Caco-2 (cell line): ENCODE measurements around the gene ZNF217. TPM values are rescaled to one million over a fixed set of nuclear protein-coding genes. Genes with fewer than 3 reads are reported as not detected.
"Not testable (repeated sequence)": the region's sequence is repeated elsewhere in the genome, so short reads cannot be mapped to it uniquely, and the experiment has no call there.

Source experiments
- BruUV-seq: library from RNA; stranded (reverse); fragments of 400-500 nt; replicated peaks from 2 replicates; lab custom pipeline; 2021; lab: Mats Ljungman, UMichigan
- CTCF ChIA-PET: fragments of 300-600 bp; sonication (Branson Sonifier 250); formaldehyde crosslinking; loops from one replicate; lab custom pipeline; 2022; ENCODE audit warnings: antibody characterized with exemption; lab: Charles Lee
- POLR2A ChIA-PET: fragments of 300-600 bp; sonication (Branson Sonifier 250); formaldehyde crosslinking; loops from one replicate; lab custom pipeline; 2022; ENCODE audit warnings: antibody characterized with exemption; lab: Charles Lee
- DNase-seq, 2 experiments: peaks; one replicate each; pipeline versions ENCODE4 v3.0.0 to v3.0.0-alpha.2; 2020 to 2022
- H3K27me3 ChIP-seq: replicated peaks from 2 replicates; pipeline ENCODE4 v1.6.0; 2011; ENCODE audit warnings: low read length; ENCODE audit not compliant: control insufficient read depth, insufficient read depth
- H3K36me3 ChIP-seq: 2 replicates; pipeline ENCODE4 v1.5.1; 2011; ENCODE audit warnings: low read length; ENCODE audit not compliant: control insufficient read depth, insufficient read depth
- H3K4me1 ChIP-seq: fragments of 250-450 bp; sonication (Bioruptor Pico); 2 replicates; pipeline ENCODE4 v1.5.1; 2020; ENCODE audit warnings: mild to moderate bottlenecking
- H3K4me3 ChIP-seq: 2 replicates; pipeline ENCODE4 v1.5.1; 2011; ENCODE audit warnings: low read depth, mild to moderate bottlenecking, control low read depth, low read length
- H3K9me3 ChIP-seq: fragments of 250-450 bp; sonication (Bioruptor Pico); 2 replicates; pipeline ENCODE4 v1.5.1; 2020; ENCODE audit warnings: mild to moderate bottlenecking, moderate library complexity
- H3K27ac Mint-ChIP-seq: one replicate; pipeline ENCODE4 v1.8.0; 2022; ENCODE audit warnings: mixed read lengths; ENCODE audit not compliant: unreplicated experiment
- H3K27me3 Mint-ChIP-seq: one replicate; pipeline ENCODE4 v1.8.0; 2022; ENCODE audit warnings: mixed read lengths; ENCODE audit not compliant: insufficient read depth, unreplicated experiment
- H3K36me3 Mint-ChIP-seq: one replicate; pipeline ENCODE4 v1.8.0; 2022; ENCODE audit warnings: mild to moderate bottlenecking, mixed read lengths; ENCODE audit not compliant: insufficient read depth, unreplicated experiment
- H3K4me1 Mint-ChIP-seq: one replicate; pipeline ENCODE4 v1.8.0; 2022; ENCODE audit warnings: low read depth, mixed read lengths; ENCODE audit not compliant: unreplicated experiment
- H3K4me3 Mint-ChIP-seq: one replicate; pipeline ENCODE4 v1.8.0; 2022; ENCODE audit warnings: mild to moderate bottlenecking, moderate library complexity, mixed read lengths; ENCODE audit not compliant: unreplicated experiment
- H3K9me3 Mint-ChIP-seq: one replicate; pipeline ENCODE4 v1.8.0; 2022; ENCODE audit warnings: mixed read lengths; ENCODE audit not compliant: unreplicated experiment
- CTCF ChIP-seq, 2 experiments: fragments of 200-600 bp in 1 of 2; IDR thresholded peaks; 1 replicate in 1 of 2; 2 replicates in 1 of 2; pipeline versions ENCODE4 v1.5.1 to v1.8.0; 2011 to 2022; ENCODE audit warnings: antibody characterized with exemption in 1 of 2, control low read depth in 1 of 2, inconsistent platforms in 1 of 2, low read depth in 1 of 2, low read length in 1 of 2, mild to moderate bottlenecking in 1 of 2, moderate library complexity in 1 of 2; ENCODE audit not compliant: insufficient read depth in 1 of 2, severe bottlenecking in 1 of 2, unreplicated experiment in 1 of 2
- intact Hi-C: fragments of 100-400 bp; cut with micrococcal nuclease; formaldehyde crosslinking; loops from one replicate; pipeline ENCODE4 v1.10.0; 2022; ENCODE audit not compliant: unreplicated experiment
- total RNA-seq: library from RNA; stranded (reverse); gene quantifications from 2 replicates; pipeline ENCODE4 v1.2.3, GENCODE V29; 2022

ZNF217 gene
- total RNA-seq, 1 experiment from 2014 or later, result 65.5 TPM

DNA sequence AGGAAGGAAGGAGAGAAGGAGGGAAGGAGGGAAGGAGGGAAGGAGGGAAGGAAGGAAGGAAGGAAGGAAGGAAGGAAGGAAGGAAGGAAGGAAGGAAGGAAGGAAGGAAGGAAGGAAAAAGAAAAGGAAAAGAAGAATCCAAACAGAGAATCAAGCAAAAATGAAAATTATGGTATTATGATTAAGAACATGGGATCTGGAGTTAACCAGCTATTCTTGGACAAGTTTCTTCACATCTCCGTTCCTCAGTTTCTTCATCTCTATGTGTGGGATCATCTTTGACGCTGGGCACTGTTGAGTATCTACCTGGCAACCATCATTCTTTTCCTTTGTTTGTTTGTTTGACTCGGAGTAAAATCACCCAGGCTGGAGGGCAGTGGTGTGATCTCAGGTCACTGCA, 71.6 kb downstream of the ZNF217 start:
- Histone ChIP-seq H3K27me3 (no peaks in the 10 kb centered on the region), H3K4me1 (peaks cover 3% of the 10 kb centered on the region; the same call in 1 of the 2 replicates), H3K9me3 (no peaks in the 10 kb centered on the region), H3K4me3 (no peak overlapping the region), H3K36me3 (no peaks in the 10 kb centered on the region)
- ChIA-PET CTCF (no interaction called here), POLR2A (no interaction called here)
- BruUV-seq, result no TSS peak
- peaks cover 17% of the 10 kb centered on the region for H3K4me1 Mint-ChIP-seq
- no peaks in the 10 kb centered on the region for H3K36me3 Mint-ChIP-seq
- intact Hi-C loops, result no loop called here
- no peak overlapping the region for H3K27ac Mint-ChIP-seq
- H3K4me3 Mint-ChIP-seq, result no peak overlapping the region
- no peak for TF ChIP-seq CTCF (IDR thresholded peaks at IDR 0.05; ENCODE audit: insufficient read depth in 1 of 2, low read depth in 1 of 2, low read length in 1 of 2, severe bottlenecking in 1 of 2, unreplicated experiment in 1 of 2)
- H3K27me3 Mint-ChIP-seq, result no peaks in the 10 kb centered on the region
- DNase-seq, result no peak
- H3K9me3 Mint-ChIP-seq, result peaks cover 7% of the 10 kb centered on the region

- H3K4me3 ChIP-seq, H3K27me3 ChIP-seq, H3K9me3 Mint-ChIP-seq, H3K27me3 Mint-ChIP-seq, POLR2A ChIA-PET, H3K36me3 ChIP-seq, H3K27ac Mint-ChIP-seq, H3K36me3 Mint-ChIP-seq, H3K4me1 ChIP-seq, BruUV-seq, H3K9me3 ChIP-seq, H3K4me3 Mint-ChIP-seq, intact Hi-C loops, CTCF ChIA-PET: not testable (repeated sequence)
- peak in 1 of 2 experiments; percentile 9 for DNase-seq
- H3K4me1 Mint-ChIP-seq, result peaks cover 21% of the 10 kb centered on the region
Observed at GRCh38 chr20:53521421-53521820, 72.2 kb downstream of the ZNF217 start.

DNA sequence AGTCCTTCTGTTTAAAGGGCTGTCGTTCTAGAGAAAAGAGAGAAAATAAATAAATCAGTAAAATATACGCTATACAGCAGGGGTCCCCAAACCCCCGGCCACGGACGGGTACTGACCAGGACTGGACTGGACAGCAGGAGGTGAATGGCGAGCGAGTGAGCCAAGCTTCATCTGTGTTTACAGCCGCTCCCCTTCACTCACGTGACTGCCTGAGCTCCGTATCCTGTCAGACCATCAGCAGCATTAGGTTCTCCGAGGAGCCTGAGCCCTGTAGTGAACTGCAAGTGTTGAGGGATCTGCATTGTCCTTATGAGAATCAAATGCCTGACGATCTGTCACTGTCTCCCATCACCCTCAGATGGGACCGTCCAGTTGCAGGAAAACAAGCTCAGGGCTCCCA, 76.5 kb downstream of the ZNF217 start:
- H3K4me3 Mint-ChIP-seq, result peak overlapping the region; percentile 27

More for the DNA sequence above, 76.5 kb downstream of the ZNF217 start:
- Histone ChIP-seq H3K4me3 (no peak overlapping the region), H3K4me1 (peaks cover 39% of the 10 kb centered on the region), H3K27me3 (no peaks in the 10 kb centered on the region), H3K36me3 (no peaks in the 10 kb centered on the region), H3K9me3 (no peaks in the 10 kb centered on the region)
- intact Hi-C loops, result loop anchor here (10.0 kb wide), 1 partner anchor 248 kb away; no protein-coding TSS in a partner anchor
- CTCF ChIA-PET, result interaction anchor here (0.6 to 1.2 kb wide), 4 partner anchors 11 to 104 kb away, joined by 3 to 6 read pairs (median 4); no protein-coding TSS in a partner anchor
- Mint-ChIP-seq H3K36me3 (peaks cover 15% of the 10 kb centered on the region), H3K27me3 (no peaks in the 10 kb centered on the region), H3K9me3 (peaks cover 7% of the 10 kb centered on the region), H3K4me1 (peaks cover 43% of the 10 kb centered on the region), H3K27ac (peak overlapping the region; percentile 85)
- peak in 1 of 2 experiments; percentile 51 for DNase-seq
- POLR2A ChIA-PET, result no interaction called here
- no peak for TF ChIP-seq CTCF (IDR thresholded peaks at IDR 0.05; ENCODE audit: insufficient read depth in 1 of 2, low read depth in 1 of 2, low read length in 1 of 2, severe bottlenecking in 1 of 2, unreplicated experiment in 1 of 2)
- BruUV-seq, result no TSS peak
